GM18508 (cell line): ENCODE results near the gene LPCAT1.
A peak's percentile ranks its signal among the peaks of the same experiment; 100 is the strongest.
"Not testable (repeated sequence)": the region's sequence is repeated elsewhere in the genome, so short reads cannot be mapped to it uniquely, and the experiment has no call there.

Experiments
- ATAC-seq: cut with Tn5 transposase; IDR thresholded peaks from one replicate; pipeline ENCODE4 v1.9.1; 2021; ENCODE audit warnings: moderate number of reproducible peaks; ENCODE audit not compliant: insufficient read depth, unreplicated experiment

Gene LPCAT1

GRCh38 chr5:1543398-1544293 lies 19.9 kb upstream of the LPCAT1 start:
- ATAC-seq: no peak

GRCh38 chr5:1542781-1543180 lies 19.0 kb upstream of the LPCAT1 start:
- no peak for ATAC-seq

DNA sequence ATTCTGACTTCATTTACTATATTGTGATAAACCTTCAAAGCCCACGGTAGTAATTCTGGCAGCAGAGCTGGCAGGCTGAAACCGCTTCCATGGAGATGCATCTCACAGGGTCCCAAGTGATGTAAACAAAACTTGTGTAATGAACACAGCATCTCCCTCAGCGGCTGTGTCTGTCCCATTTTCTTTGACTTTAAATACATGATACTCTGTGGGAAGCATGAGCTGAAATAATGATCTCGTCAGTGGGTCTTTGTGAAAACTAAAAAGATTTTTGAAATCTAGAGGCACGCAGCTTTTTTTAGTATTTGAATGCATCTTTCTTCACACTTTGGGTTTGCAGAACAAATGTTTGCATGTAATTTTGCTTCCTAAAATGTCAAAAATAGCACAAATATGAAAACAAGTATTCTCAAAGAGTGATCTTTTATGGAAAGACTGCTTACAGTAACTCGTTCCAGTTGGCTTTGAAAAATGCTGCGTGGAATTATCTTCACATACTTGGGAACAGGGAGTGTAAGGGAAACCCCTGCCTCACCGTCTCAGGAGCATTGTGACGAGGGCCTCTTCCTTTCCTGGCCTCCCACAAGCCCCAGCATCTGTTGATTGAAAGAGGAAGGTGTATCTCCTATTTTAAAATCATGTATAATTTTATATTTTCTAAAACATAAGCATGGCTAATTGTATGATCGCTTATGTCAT lies 18.1 kb upstream of the LPCAT1 start:
- ATAC-seq: no peak

- no peak for ATAC-seq
Observed at GRCh38 chr5:1540831-1541701, 17.3 kb upstream of the LPCAT1 start.

DNA sequence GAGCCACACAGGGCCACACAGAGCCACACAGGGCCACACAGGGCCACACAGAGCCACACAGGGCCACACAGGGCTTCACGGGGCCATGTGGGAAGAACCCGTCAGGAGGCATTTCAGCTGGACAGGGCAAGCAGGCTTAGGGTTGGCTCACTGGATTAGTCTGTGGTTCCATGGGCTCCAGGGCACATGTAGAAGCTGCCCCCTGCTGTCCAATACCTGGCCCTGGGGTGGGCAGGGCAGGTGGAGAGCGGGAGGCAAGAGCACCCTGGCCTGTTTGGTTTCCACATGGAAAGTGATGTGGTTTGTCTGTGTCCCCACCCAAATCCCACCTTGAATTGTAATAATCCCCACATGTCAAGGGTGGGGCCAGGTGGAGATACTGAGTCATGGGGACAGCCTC lies 16.4 kb upstream of the LPCAT1 start:
- no peak for ATAC-seq

GRCh38 chr5:1539393-1540161 lies 15.8 kb upstream of the LPCAT1 start:
- not testable (repeated sequence) for ATAC-seq

DNA sequence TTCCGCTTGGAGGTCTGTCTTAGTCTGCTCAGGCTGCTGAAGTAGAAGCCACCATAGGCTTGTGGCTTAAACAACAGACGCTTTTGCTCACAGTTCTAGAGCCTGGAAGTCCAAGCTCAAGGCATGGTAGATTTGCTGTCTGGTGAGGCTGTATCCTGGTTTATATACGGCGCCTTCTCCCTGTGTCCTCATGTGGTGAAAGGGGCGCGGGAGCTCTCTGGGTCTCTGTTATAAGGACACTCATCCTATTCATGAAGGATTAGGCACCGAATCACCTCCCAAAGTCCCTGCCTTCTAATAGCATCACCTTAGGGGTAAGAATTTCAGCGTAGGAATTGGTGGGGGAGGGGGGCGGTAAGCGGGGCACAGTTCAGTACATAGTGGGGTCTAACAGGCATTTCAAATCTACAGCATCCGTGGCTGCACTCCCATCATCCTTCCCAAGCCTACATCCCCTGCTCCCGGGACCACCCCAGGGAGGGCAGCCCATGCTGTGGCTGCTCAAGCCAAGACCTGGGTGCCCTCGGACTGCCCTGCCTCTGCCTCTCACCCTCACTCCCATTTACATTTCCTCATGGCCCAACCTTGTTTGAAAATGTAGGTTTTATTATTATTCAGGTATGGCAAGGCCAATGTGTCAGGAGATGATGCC lies 15.1 kb upstream of the LPCAT1 start:
- ATAC-seq: no peak

GRCh38 chr5:1538276-1538675 lies 14.5 kb upstream of the LPCAT1 start:
- ATAC-seq: no peak

DNA sequence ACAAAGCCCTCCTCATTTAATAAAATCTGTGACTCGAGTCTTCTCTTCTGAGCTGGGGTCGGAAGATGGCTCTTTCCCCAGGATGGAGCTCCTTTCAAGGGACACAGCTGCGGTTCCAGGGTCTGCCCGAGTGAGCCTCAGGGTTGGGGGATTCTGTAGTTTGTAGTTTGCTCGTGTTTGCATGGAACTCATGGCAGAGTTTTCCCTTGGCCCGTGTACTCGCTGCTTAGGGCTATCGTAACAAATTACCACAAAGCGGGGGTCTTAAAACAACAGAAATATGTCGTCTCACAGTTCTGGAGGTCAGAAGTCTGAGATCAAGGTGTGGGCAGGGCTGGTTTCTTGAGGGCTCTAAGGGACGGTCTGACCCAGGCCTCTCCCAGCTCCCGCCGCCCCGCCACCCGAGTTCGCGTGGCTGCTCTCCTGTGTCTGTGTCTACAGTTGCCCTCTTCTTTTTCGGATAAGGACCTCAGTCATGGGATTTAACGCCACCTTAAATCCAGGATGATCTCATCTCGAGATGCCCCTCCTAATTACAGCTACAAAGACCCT lies 13.9 kb upstream of the LPCAT1 start:
- ATAC-seq: no peak

- no peak for ATAC-seq
Observed at GRCh38 chr5:1536871-1537602, 13.3 kb upstream of the LPCAT1 start.

GRCh38 chr5:1536322-1536845 lies 12.6 kb upstream of the LPCAT1 start:
- peak; percentile 93 for ATAC-seq

- ATAC-seq: no peak
Observed at GRCh38 chr5:1535646-1536045, 11.9 kb upstream of the LPCAT1 start.

GRCh38 chr5:1532384-1532783 lies 8.6 kb upstream of the LPCAT1 start:
- no peak for ATAC-seq

DNA sequence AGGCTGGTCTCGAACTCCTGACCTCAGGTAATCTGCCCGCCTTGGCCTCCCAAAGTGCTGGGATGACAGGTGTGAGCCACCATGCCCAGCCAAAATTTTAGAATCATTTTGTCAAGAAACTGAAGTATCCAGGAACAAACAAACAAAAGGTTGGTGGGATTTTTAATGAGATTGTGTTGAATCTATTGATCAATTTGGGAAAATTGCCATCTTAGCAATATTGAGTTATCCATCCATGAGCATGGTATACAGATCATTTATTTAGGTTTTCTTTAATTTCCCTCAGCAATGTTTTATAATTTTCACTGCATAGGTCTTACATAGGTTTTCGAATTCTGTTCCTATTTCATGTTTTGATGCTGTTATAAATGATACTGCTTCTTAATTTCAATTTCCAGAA lies 5.7 kb upstream of the LPCAT1 start:
- no peak for ATAC-seq

GRCh38 chr5:1527533-1528205 lies 3.9 kb upstream of the LPCAT1 start:
- no peak for ATAC-seq

DNA sequence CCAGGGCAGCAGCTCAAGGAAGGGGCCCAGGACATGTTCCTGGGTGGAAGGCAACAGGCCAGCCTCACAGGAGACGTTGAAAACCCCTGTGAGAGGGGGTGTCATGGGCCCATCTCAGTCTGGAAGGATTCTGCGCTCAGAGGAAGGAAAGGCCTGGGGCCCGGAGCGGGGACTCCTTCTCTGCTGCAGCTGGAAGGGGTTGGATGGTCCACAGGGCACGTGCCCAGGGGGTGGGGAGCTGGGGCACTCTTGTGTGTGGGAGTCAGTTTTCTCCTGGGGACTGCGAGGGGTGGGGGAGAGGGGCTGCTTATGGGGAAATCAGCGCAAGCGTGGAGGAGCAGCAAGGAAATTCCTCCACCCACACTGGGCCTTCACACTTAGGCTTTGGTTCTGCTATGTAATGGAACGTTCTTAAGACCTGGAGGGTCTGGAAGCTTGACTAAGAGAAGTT lies 2.9 kb upstream of the LPCAT1 start:
- ATAC-seq: no peak

DNA sequence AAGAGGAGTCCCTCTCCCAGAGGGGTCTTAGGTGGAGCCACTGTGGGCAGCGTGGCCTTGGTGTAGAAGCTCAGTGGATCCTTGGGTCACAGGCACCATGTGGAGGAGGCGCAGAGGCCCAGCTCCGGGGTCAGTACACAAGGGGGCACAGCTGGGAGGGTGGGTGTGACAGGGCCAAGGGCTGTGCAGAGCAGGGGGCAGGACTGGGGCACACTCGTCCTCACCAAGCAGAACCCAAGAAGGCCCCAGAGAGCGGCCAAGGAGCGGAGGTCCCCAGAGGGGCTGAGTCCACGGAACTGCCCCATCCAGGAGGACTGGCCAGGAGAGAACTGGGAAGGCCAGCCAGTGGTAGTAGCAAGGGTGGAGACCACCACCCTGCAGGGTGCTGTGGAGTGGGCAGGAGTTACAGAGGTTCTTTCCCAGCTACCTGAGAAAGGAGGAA lies 2.5 kb upstream of the LPCAT1 start:
- no peak for ATAC-seq
